ENCODE measurements around the gene RPL23. TPM values are rescaled to one million over a fixed set of nuclear protein-coding genes. Genes with fewer than 3 reads are reported as not detected.

Gene RPL23
- total and polyA plus RNA-seq, 10 of the 15 experiments (the other 5 are each of a cell fraction or from before 2014, with no cell fraction given): 2,200 to 4,821 (median 3,043) TPM

DNA sequence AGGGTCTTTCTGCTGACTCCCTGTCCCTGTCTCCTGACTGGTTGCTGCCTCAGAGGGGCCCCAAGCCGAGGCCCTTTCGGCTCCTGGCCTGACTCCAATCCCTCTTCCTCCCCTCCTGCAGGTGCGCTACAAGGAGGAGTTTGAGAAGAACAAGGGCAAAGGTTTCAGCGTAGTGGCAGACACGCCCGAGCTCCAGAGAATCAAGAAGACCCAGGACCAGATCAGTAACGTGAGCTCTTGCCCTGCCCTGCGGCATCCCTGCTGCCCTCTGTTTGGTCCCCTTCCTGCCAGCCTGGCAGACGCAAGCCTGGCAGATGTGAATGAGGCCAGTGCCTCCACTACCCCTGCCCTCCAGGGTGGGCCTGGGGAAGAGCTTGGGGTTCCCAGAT is 44.8 kb upstream of the RPL23 start (continued):
- TF ChIP-seq TCF7 (IDR thresholded peaks at IDR 0.05; ENCODE audit: borderline replicate concordance): no peak
- TF ChIP-seq IKZF2 (IDR thresholded peaks at IDR 0.05): no peak
- TF ChIP-seq MTA3 (IDR thresholded peaks at IDR 0.05; ENCODE audit: borderline replicate concordance, low read length): no peak
- no peak for TF ChIP-seq SMARCA5 (IDR thresholded peaks at IDR 0.05)
- no peak for TF ChIP-seq ZNF274 (IDR thresholded peaks at IDR 0.05; ENCODE audit: insufficient read depth, insufficient read length)
- TF ChIP-seq, protein P1, sequence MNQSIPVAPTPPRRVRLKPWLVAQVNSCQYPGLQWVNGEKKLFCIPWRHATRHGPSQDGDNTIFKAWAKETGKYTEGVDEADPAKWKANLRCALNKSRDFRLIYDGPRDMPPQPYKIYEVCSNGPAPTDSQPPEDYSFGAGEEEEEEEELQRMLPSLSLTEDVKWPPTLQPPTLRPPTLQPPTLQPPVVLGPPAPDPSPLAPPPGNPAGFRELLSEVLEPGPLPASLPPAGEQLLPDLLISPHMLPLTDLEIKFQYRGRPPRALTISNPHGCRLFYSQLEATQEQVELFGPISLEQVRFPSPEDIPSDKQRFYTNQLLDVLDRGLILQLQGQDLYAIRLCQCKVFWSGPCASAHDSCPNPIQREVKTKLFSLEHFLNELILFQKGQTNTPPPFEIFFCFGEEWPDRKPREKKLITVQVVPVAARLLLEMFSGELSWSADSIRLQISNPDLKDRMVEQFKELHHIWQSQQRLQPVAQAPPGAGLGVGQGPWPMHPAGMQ (IDR thresholded peaks at IDR 0.05; ENCODE audit: borderline replicate concordance): no peak
- TF ChIP-seq JUND (IDR thresholded peaks at IDR 0.05; ENCODE audit: low read depth, low read length): no peak
- no peak for TF ChIP-seq SREBF1 (IDR thresholded peaks at IDR 0.05; ENCODE audit: low read length)
- TF ChIP-seq, protein P2, sequence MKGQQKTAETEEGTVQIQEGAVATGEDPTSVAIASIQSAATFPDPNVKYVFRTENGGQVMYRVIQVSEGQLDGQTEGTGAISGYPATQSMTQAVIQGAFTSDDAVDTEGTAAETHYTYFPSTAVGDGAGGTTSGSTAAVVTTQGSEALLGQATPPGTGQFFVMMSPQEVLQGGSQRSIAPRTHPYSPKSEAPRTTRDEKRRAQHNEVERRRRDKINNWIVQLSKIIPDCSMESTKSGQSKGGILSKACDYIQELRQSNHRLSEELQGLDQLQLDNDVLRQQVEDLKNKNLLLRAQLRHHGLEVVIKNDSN (IDR thresholded peaks at IDR 0.05; ENCODE audit: borderline replicate concordance, extremely low read length, insufficient read depth, low read depth, low read length): no peak

DNA sequence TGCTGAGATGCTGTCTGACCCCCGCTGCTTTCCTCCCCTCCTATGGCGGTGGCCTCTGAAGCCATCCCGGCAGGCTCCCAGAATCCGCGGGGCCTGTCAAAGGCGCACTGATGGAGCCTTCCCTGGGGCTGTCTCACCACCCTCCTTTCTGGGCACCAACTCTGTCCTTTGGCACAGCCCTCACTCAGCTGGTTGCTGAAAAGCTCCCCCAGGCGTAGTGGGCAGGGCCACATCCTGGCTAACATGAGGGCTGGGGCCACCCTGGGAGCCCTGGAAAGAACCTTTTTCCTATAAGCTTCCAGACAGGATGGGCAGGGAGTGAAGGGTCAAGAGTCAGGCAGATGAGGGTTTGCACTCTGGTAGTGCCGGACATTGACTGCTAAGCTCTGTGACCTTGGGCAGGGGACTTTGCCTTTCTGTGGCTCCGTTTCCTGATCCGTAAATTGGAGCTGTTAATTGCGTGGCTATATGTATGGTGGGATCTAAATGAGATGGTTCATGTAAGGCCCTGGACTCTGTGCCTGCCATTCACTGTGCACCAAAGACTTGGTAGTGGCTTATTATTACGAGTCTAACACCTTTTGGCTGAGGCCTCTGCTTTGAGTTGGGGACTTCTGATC is 44.3 kb upstream of the RPL23 start:
- H3K27ac ChIP-seq (ENCODE audit: control insufficient read depth, insufficient read depth): peak overlapping the region; percentile 96
- RAD21 ChIA-PET (ENCODE audit: unreplicated experiment): interaction anchor here (1.0 to 2.4 kb wide), 3 partner anchors 25 to 85 kb away, joined by 6 to 10 read pairs (median 7); partner anchors contain the start of gene LASP1
- H3K27me3 ChIP-seq (replicated peaks in 1 of 2; ENCODE audit: control insufficient read depth in 2 of 2, insufficient read depth in 2 of 2, low read length in 1 of 2): no peaks in the 10 kb centered on the region
- no peaks in the 10 kb centered on the region for H4K20me1 ChIP-seq (ENCODE audit: control insufficient read depth, insufficient read depth)
- in situ Hi-C loops (cut with MboI): no loop called here
- SMC1A ChIA-PET (ENCODE audit: uncharacterized antibody, unreplicated experiment): interaction anchor here (1.0 to 1.9 kb wide), 9 partner anchors 14 to 267 kb away, joined by 3 to 7 read pairs (median 5); partner anchors contain the start of genes LASP1NB and RPL23
- H3K4me3 ChIP-seq: 0 out of 2 replicates have a peak overlapping the region, but pooled peaks have one; percentile 28
- H3K36me3 ChIP-seq (ENCODE audit: control insufficient read depth in 2 of 2, insufficient read depth in 2 of 2, low read length in 1 of 2): peaks cover 20 to 27% of the 10 kb centered on the region in 2 experiments
- peaks cover 28% of the 10 kb centered on the region for H3K4me1 ChIP-seq (ENCODE audit: control insufficient read depth, insufficient read depth, low read length)
- intact Hi-C loops (cut with micrococcal nuclease; ENCODE audit: unreplicated experiment): no loop called here
- no peaks in the 10 kb centered on the region; the same call in 2 of the 3 replicates for H3K9me3 ChIP-seq (replicated peaks; ENCODE audit: control insufficient read depth, insufficient read depth, low read length)
- no peak for FAIRE-seq
- POLR2A ChIA-PET: interaction anchor here (0.6 to 2.8 kb wide), 4 partner anchors 14 to 44 kb away, joined by 4 to 21 read pairs (median 7); partner anchors contain the start of genes LASP1 and RPL23
- H3K9ac ChIP-seq (ENCODE audit: control insufficient read depth, insufficient read depth, low read length): peak overlapping the region; percentile 75
- H2AFZ ChIP-seq (ENCODE audit: control insufficient read depth, low read depth, low read length): no peak overlapping the region
- no TSS peak for BruUV-seq (replicated peaks)
- CTCF ChIA-PET: interaction anchor here (0.9 to 2.0 kb wide), 8 partner anchors 10 to 277 kb away, joined by 3 to 6 read pairs (median 3); partner anchors contain the start of gene LASP1
- WGBS (ENCODE audit: insufficient coverage, insufficient replicate concordance, low lambda C conversion rate, missing lambda C conversion rate): 81% methylated on average over 12 of the region's 12 CpGs
- H3K79me2 ChIP-seq (ENCODE audit: control insufficient read depth, insufficient read depth, low read length): peaks cover 4% of the 10 kb centered on the region
- no peak for TF ChIP-seq NBN (IDR thresholded peaks at IDR 0.05)
- 0 out of 2 replicates have a peak, but pooled peaks have one; percentile 3 for TF ChIP-seq POLR2A (IDR thresholded peaks at IDR 0.05; ENCODE audit: low read depth, low read length)
- no peak; the same call in 2 of the 3 replicates for ATAC-seq
- peak overlapping the region; percentile 84 for H3K4me2 ChIP-seq (ENCODE audit: control insufficient read depth, insufficient read depth)
- DNase-seq (ENCODE audit: low read depth, low spot score): no peak

Measured in GM12878 (cell line).